B cell (primary cell): Measurements from ENCODE around the gene MCEE. TPM values are rescaled to one million over a fixed set of nuclear protein-coding genes. Genes with fewer than 3 reads are reported as not detected.

ENCODE experiments used
- ATAC-seq: fragments of 200-7000 bp; cut with Tn5 transposase; one replicate; pipeline ENCODE4 v1.10.0; 2021; ENCODE audit warnings: low read depth, mild to moderate bottlenecking, moderate number of reproducible peaks, moderate library complexity
- CTCF ChIA-PET: fragments of 350-600 bp; sonication (Branson Sonifier 250); formaldehyde crosslinking; loops from one replicate; lab custom pipeline; 2021; ENCODE audit warnings: antibody characterized with exemption, inconsistent platforms; lab: Charles Lee
- POLR2A ChIA-PET: fragments of 350-600 bp; sonication (Branson Sonifier 250); formaldehyde crosslinking; loops from one replicate; lab custom pipeline; 2021; ENCODE audit warnings: antibody characterized with exemption; lab: Charles Lee
- DNase-seq: peaks from one replicate; pipeline ENCODE4 v3.0.0; 2013
- H2AFZ ChIP-seq: 2 replicates; pipeline ENCODE4 v1.6.1; 2012; ENCODE audit warnings: mild to moderate bottlenecking, low read depth, low read length; ENCODE audit not compliant: insufficient read depth, poor library complexity, severe bottlenecking
- H3K27ac ChIP-seq, 2 donors: 1 replicate in 1 of 2; 2 replicates in 1 of 2; pipeline ENCODE4 v1.5.1; 2012 to 2013; ENCODE audit warnings: low read length in 2 of 2, mild to moderate bottlenecking in 2 of 2, moderate library complexity in 1 of 2
- H3K27me3 ChIP-seq, 4 experiments: fragments of 200-600 bp in 1 of 4; sonication (generic) in 1 of 4; replicated peaks in 1 of 4; 1 replicate in 2 of 4; 2 replicates in 2 of 4; pipeline versions ENCODE4 v1.6.1 to v1.7.0; 2013 to 2016; ENCODE audit warnings: low read length in 3 of 4, mild to moderate bottlenecking in 2 of 4, mixed read lengths in 1 of 4, moderate library complexity in 1 of 4; ENCODE audit not compliant: insufficient read depth in 4 of 4, control insufficient read depth in 3 of 4; ENCODE audit errors: control extremely low read depth in 1 of 4
- H3K36me3 ChIP-seq, 2 experiments: replicated peaks in 1 of 2; 1 replicate in 1 of 2; 2 replicates in 1 of 2; pipeline versions ENCODE4 v1.6.1 to v1.7.1; 2013; ENCODE audit warnings: low read length in 1 of 2; ENCODE audit not compliant: insufficient read depth in 2 of 2, control insufficient read depth in 1 of 2; ENCODE audit errors: control extremely low read depth in 1 of 2, extremely low read depth in 1 of 2
- H3K4me1 ChIP-seq, 2 donors: fragments of 200-600 bp in 1 of 2; sonication (generic) in 1 of 2; 1 replicate in 1 of 2; 2 replicates in 1 of 2; pipeline versions ENCODE4 v1.5.1 to v1.6.1; 2013 to 2017; ENCODE audit warnings: low read length in 2 of 2; ENCODE audit not compliant: control insufficient read depth in 2 of 2, insufficient read depth in 2 of 2
- H3K4me2 ChIP-seq: replicated peaks from 2 replicates; pipeline ENCODE3; 2012; ENCODE audit warnings: mild to moderate bottlenecking, low read depth, low read length; ENCODE audit not compliant: poor library complexity, severe bottlenecking
- H3K4me3 ChIP-seq, 5 experiments: fragments of 200-600 bp in 1 of 5; sonication (generic) in 1 of 5; 1 replicate in 3 of 5; 2 replicates in 2 of 5; pipeline versions ENCODE4 v1.5.1 to v1.7.0; 2011 to 2016; ENCODE audit warnings: low read length in 4 of 5, mild to moderate bottlenecking in 4 of 5, low read depth in 2 of 5, control low read depth in 1 of 5, moderate library complexity in 1 of 5; ENCODE audit not compliant: insufficient read depth in 1 of 5; ENCODE audit errors: control extremely low read depth in 1 of 5, extremely low read depth in 1 of 5
- H3K79me2 ChIP-seq: fragments of 200-600 bp; sonication (generic); one replicate; pipeline ENCODE4 v1.6.0; 2016; ENCODE audit warnings: low read length; ENCODE audit not compliant: control insufficient read depth, insufficient read depth
- H3K9ac ChIP-seq: fragments of 200-600 bp; sonication (generic); 2 replicates; pipeline ENCODE4 v1.6.1; 2017; ENCODE audit warnings: mild to moderate bottlenecking, low read length, moderate library complexity
- H3K9me3 ChIP-seq, 3 donors: one replicate each; pipeline versions ENCODE4 v1.6.1 to v1.7.1; 2013; ENCODE audit warnings: low read length in 2 of 3; ENCODE audit not compliant: control insufficient read depth in 2 of 3, insufficient read depth in 1 of 3; ENCODE audit errors: control extremely low read depth in 1 of 3
- H4K20me1 ChIP-seq: 2 replicates; pipeline ENCODE4 v1.6.0; 2012; ENCODE audit warnings: mild to moderate bottlenecking, low read length; ENCODE audit not compliant: insufficient read depth, control insufficient read depth, poor library complexity, severe bottlenecking
- H3K27ac Mint-ChIP-seq: one replicate; pipeline ENCODE4 v1.8.0; 2021; ENCODE audit warnings: mixed read lengths
- H3K27me3 Mint-ChIP-seq: one replicate; pipeline ENCODE4 v1.8.0; 2021; ENCODE audit warnings: mixed read lengths
- H3K4me1 Mint-ChIP-seq: one replicate; pipeline ENCODE4 v1.8.0; 2021; ENCODE audit warnings: mixed read lengths
- H3K4me3 Mint-ChIP-seq: one replicate; pipeline ENCODE4 v1.8.0; 2021; ENCODE audit warnings: mixed read lengths
- H3K9me3 Mint-ChIP-seq: one replicate; pipeline ENCODE4 v1.8.0; 2022; ENCODE audit warnings: mixed read lengths; ENCODE audit not compliant: insufficient read depth
- EZH2 ChIP-seq: IDR thresholded peaks from 2 replicates; pipeline ENCODE4 v1.6.1; 2012; ENCODE audit warnings: borderline replicate concordance, low read depth, mild to moderate bottlenecking, moderate library complexity, low read length; ENCODE audit not compliant: insufficient read depth, poor library complexity, severe bottlenecking
- WGBS: methylation state at CpG from one replicate; pipeline ENCODE4 v1.1.5; 2013; ENCODE audit warnings: missing lambda C conversion rate; ENCODE audit not compliant: insufficient coverage; 5-methylcytosine and 5-hydroxymethylcytosine counted together
- intact Hi-C: fragments of 100-400 bp; cut with micrococcal nuclease; formaldehyde crosslinking; loops from one replicate; pipeline ENCODE4 v1.10.0; 2022
- polyA plus RNA-seq: library from polyadenylated mRNA; depleted of rRNA; stranded (reverse); fragments of >200 nt; gene quantifications from 2 replicates; pipeline ENCODE4 v1.2.3, GENCODE V29; 2012
- small RNA-seq: library from RNA; depleted of rRNA; stranded (forward); fragments of <200 nt; gene quantifications from one replicate; pipeline ENCODE3, GENCODE V24; 2012; ENCODE audit warnings: low replicate concordance, low read depth; ENCODE audit not compliant: insufficient read length
- total RNA-seq, 2 donors: library from RNA; stranded (reverse); fragments of 120-200 nt in 1 of 2; gene quantifications; 1 replicate in 1 of 2; 2 replicates in 1 of 2; pipeline versions ENCODE4 v1.2.3 to v1.2.4, GENCODE V29; 2013 to 2022
- TF ChIP-seq, protein P1 (sequence below): fragments of 200-600 bp; IDR thresholded peaks from one replicate; pipeline ENCODE4 v1.8.0; 2022; ENCODE audit warnings: antibody characterized with exemption, mild to moderate bottlenecking

Gene MCEE
- total and polyA plus RNA-seq, 2 donors (not counting 1 experiment from before 2014, with no cell fraction given), result 13.1 to 17.6 TPM

DNA sequence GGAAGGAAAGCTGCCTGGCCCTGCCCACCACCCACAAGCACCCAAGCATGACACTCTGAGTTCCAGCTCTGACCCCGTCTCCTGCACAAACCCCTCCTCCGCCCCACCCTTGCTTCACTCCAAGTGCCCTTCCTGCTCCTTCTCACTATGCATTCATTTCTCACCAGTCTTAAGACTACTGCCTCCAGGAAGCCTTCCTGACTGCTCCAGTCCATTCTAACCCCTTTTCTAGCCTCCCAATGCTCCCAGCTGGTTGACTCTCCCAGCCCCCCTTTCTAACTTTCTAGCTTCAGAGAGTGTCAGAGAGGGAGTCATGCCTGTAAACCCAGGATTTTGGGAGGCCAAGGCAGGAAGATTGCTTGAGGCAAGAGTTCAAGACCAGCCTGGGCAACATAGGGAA, 69.8 kb downstream of the MCEE start:
- ChIA-PET CTCF (interaction anchor here (1.8 kb wide), 1 partner anchor 9 kb away, joined by 5 read pairs; the partner anchor contains the start of gene NAGK), POLR2A (no interaction called here)
- WGBS, result 95% methylated on average over 2 of the region's 2 CpGs
- Histone ChIP-seq H4K20me1 (no peaks in the 10 kb centered on the region), H2AFZ (no peak overlapping the region), H3K9ac (no peak overlapping the region), H3K4me1 (peaks cover 17 to 18% of the 10 kb centered on the region in 2 donors), H3K4me3 (no peak overlapping the region), H3K27me3 (no peaks in the 10 kb centered on the region), H3K9me3 (no peaks in the 10 kb centered on the region), H3K79me2 (no peaks in the 10 kb centered on the region), H3K27ac (no peak overlapping the region), H3K36me3 (no peaks in the 10 kb centered on the region), H3K4me2 (no peak overlapping the region)
- Mint-ChIP-seq H3K9me3 (no peaks in the 10 kb centered on the region), H3K27me3 (no peaks in the 10 kb centered on the region), H3K4me1 (peaks cover 21% of the 10 kb centered on the region), H3K4me3 (no peak overlapping the region), H3K27ac (no peak overlapping the region)
- no peak for DNase-seq
- no peak for ATAC-seq
- intact Hi-C loops, result no loop called here
- no peak for TF ChIP-seq EZH2
- TF ChIP-seq, protein P1, sequence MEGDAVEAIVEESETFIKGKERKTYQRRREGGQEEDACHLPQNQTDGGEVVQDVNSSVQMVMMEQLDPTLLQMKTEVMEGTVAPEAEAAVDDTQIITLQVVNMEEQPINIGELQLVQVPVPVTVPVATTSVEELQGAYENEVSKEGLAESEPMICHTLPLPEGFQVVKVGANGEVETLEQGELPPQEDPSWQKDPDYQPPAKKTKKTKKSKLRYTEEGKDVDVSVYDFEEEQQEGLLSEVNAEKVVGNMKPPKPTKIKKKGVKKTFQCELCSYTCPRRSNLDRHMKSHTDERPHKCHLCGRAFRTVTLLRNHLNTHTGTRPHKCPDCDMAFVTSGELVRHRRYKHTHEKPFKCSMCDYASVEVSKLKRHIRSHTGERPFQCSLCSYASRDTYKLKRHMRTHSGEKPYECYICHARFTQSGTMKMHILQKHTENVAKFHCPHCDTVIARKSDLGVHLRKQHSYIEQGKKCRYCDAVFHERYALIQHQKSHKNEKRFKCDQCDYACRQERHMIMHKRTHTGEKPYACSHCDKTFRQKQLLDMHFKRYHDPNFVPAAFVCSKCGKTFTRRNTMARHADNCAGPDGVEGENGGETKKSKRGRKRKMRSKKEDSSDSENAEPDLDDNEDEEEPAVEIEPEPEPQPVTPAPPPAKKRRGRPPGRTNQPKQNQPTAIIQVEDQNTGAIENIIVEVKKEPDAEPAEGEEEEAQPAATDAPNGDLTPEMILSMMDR, result no peak

Small RNA genes within 50 kb of the gene (small RNA-seq; reads per million reads assigned to genes)
- not detected for gene AC007881.1

Other genes starting within 250 kb of the MCEE start
- gene VAX2, start 229.7 kb downstream of the MCEE start, total RNA-seq, result not detected in 2 replicates
- not detected in 2 replicates for gene VAX2, start 229.7 kb downstream of the MCEE start, polyA plus RNA-seq
- gene ATP6V1B1, start 194.3 kb downstream of the MCEE start, total RNA-seq, result not detected in 2 replicates
- not detected in 2 replicates for gene ATP6V1B1, start 194.3 kb downstream of the MCEE start, polyA plus RNA-seq
- gene ANKRD53, start 151.6 kb downstream of the MCEE start, total RNA-seq, result 0.84 and 1.4 TPM in 2 replicates
- 0.46 and 0.84 TPM in 2 replicates for gene ANKRD53, start 151.6 kb downstream of the MCEE start, polyA plus RNA-seq
- 54.0 and 56.4 TPM in 2 replicates for gene TEX261, start 135.4 kb downstream of the MCEE start, total RNA-seq
- 21.9 and 29.0 TPM in 2 replicates for gene TEX261, start 135.4 kb downstream of the MCEE start, polyA plus RNA-seq
- 210 and 221 TPM in 2 replicates for gene NAGK, start 61.6 kb downstream of the MCEE start, total RNA-seq
- 230 and 270 TPM in 2 replicates for gene NAGK, start 61.6 kb downstream of the MCEE start, polyA plus RNA-seq
- 45.8 and 51.8 TPM in 2 replicates for gene MPHOSPH10, start 405 bp upstream of the MCEE start, total RNA-seq
- gene MPHOSPH10, start 405 bp upstream of the MCEE start, polyA plus RNA-seq, result 5.6 and 9.0 TPM in 2 replicates
- 10.1 and 10.2 TPM in 2 replicates for gene PAIP2B, start 96.9 kb upstream of the MCEE start, total RNA-seq
- gene PAIP2B, start 96.9 kb upstream of the MCEE start, polyA plus RNA-seq, result 4.7 and 4.8 TPM in 2 replicates
- gene ZNF638, start 201.6 kb upstream of the MCEE start, total RNA-seq, result 221 and 227 TPM in 2 replicates
- 60.1 and 78.5 TPM in 2 replicates for gene ZNF638, start 201.6 kb upstream of the MCEE start, polyA plus RNA-seq